Activated CD8-positive, alpha-beta memory T cell treated with anti-CD3 and anti-CD28 coated beads, Interleukin-2, amount 50 U/mL, for 4 hours (primary cell): Measurements from ENCODE around the gene CCDC83.
A peak's percentile ranks its signal among the peaks of the same experiment; 100 is the strongest.

Source experiments
- DNase-seq: peaks from one replicate; pipeline ENCODE4 v3.0.0-alpha.2; 2020

CCDC83 gene

GRCh38 chr11:85855341-85855656, at the start of gene CCDC83:
TSS of gene CCDC83 (plus strand) at chr11:85855383. CDS start at chr11:85865124, 9,741 bp downstream.
- no peak for DNase-seq

GRCh38 chr11:85805387-85805786, 49.8 kb upstream of the CCDC83 start:
- no peak for DNase-seq

GRCh38 chr11:85806016-85806415, 49.2 kb upstream of the CCDC83 start:
- DNase-seq = no peak

- DNase-seq = no peak
Observed at GRCh38 chr11:85806876-85807275, 48.3 kb upstream of the CCDC83 start.

GRCh38 chr11:85809191-85809590, 46.0 kb upstream of the CCDC83 start:
- DNase-seq = peak; percentile 34

GRCh38 chr11:85809863-85810262, 45.3 kb upstream of the CCDC83 start:
- peak; percentile 42 for DNase-seq

- no peak for DNase-seq
Observed at GRCh38 chr11:85810521-85810870, 44.7 kb upstream of the CCDC83 start.

- peak; percentile 80 for DNase-seq
Observed at GRCh38 chr11:85810871-85811611, 44.1 kb upstream of the CCDC83 start, which contains the start of gene SYTL2. TSS of gene SYTL2 (minus strand) at chr11:85811141. CDS start at chr11:85757725, 53,416 bp downstream.

- no peak for DNase-seq
Observed at GRCh38 chr11:85811624-85812023, 43.6 kb upstream of the CCDC83 start.

GRCh38 chr11:85813721-85814120, 41.5 kb upstream of the CCDC83 start:
- DNase-seq = no peak

- no peak for DNase-seq
Observed at GRCh38 chr11:85815186-85815931, 39.8 kb upstream of the CCDC83 start.

- DNase-seq = no peak
Observed at GRCh38 chr11:85819441-85819840, 35.7 kb upstream of the CCDC83 start.

- DNase-seq = no peak
Observed at GRCh38 chr11:85821636-85822035, 33.5 kb upstream of the CCDC83 start.

- no peak for DNase-seq
Observed at GRCh38 chr11:85822814-85823213, 32.4 kb upstream of the CCDC83 start.

- DNase-seq = peak; percentile 55
Observed at GRCh38 chr11:85823816-85824215, 31.4 kb upstream of the CCDC83 start.

GRCh38 chr11:85825616-85826015, 29.6 kb upstream of the CCDC83 start:
- DNase-seq = no peak

GRCh38 chr11:85826116-85826855, 28.9 kb upstream of the CCDC83 start:
- DNase-seq = no peak

- no peak for DNase-seq
Observed at GRCh38 chr11:85827748-85828639, 27.2 kb upstream of the CCDC83 start.

- DNase-seq = no peak
Observed at GRCh38 chr11:85828640-85828978, 26.6 kb upstream of the CCDC83 start.

- no peak for DNase-seq
Observed at GRCh38 chr11:85829172-85829571, 26.0 kb upstream of the CCDC83 start.

GRCh38 chr11:85831050-85831449, 24.1 kb upstream of the CCDC83 start:
- no peak for DNase-seq

GRCh38 chr11:85835263-85835662, 19.9 kb upstream of the CCDC83 start:
- no peak for DNase-seq

- no peak for DNase-seq
Observed at GRCh38 chr11:85835729-85836128, 19.5 kb upstream of the CCDC83 start.
